Bronchial epithelial cell (primary cell): ENCODE measurements around the gene ARHGAP15. TPM values are rescaled to one million over a fixed set of nuclear protein-coding genes. Genes with fewer than 3 reads are reported as not detected.

Experiments
- DNase-seq: peaks from one replicate; pipeline ENCODE4 v3.0.0-alpha.2; 2010; ENCODE audit warnings: low read depth
- FAIRE-seq: peaks from 2 replicates; lab custom pipeline; 2011; peaks lifted over from hg19 to GRCh38; lab: Jason Lieb, UNC
- H3K27me3 ChIP-seq: 2 replicates; pipeline ENCODE4 v1.5.1; 2011; ENCODE audit warnings: low read length; ENCODE audit not compliant: control insufficient read depth, insufficient read depth
- H3K36me3 ChIP-seq: 2 replicates; pipeline ENCODE4 v1.5.1; 2011; ENCODE audit warnings: low read length; ENCODE audit not compliant: control insufficient read depth, insufficient read depth
- H3K4me3 ChIP-seq: 2 replicates; pipeline ENCODE4 v1.5.1; 2011; ENCODE audit warnings: mild to moderate bottlenecking, low read depth, low read length, control low read depth
- CTCF ChIP-seq: IDR thresholded peaks from 2 replicates; pipeline ENCODE4 v1.5.1; 2011; ENCODE audit warnings: mild to moderate bottlenecking, moderate library complexity, low read length, control low read depth, inconsistent platforms; ENCODE audit not compliant: insufficient read depth, severe bottlenecking
- total RNA-seq: library from RNA; depleted of rRNA; stranded (reverse); fragments of >200 nt; gene quantifications from 2 replicates; pipeline ENCODE4 v1.2.1, GENCODE V29; 2014

The ARHGAP15 gene
- total RNA-seq, 1 donor from 2014 or later, result not detected

- no peak for DNase-seq
These were observed 357.8 kb downstream of the ARHGAP15 start for GRCh38 chr2:143486976-143487375.

DNA sequence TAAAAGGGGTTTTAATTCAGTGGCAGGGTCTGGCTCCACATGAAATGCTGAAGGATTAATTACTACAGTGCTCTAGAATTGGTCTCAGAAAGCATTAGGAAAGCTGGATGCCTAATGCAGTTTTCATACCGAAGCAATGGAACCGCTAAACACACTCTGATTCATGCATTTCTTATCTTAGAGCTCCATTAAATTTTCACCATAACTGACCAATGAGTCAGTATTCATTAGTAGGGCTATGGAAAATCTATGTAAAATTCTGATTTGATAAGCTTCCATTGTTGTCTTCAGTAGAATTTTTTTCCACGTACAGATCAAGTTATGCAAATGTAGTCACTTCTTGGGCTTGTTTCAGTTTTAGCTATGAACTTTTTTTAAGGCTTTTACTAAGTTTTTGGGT is 359.9 kb downstream of the ARHGAP15 start:
- TF ChIP-seq CTCF, result no peak
- DNase-seq (peak; percentile 50), FAIRE-seq (no peak)
- no peak overlapping the region for H3K4me3 ChIP-seq
- no peaks in the 10 kb centered on the region for H3K27me3 ChIP-seq
- no peaks in the 10 kb centered on the region for H3K36me3 ChIP-seq

More at GRCh38 chr2:143486976-143487375, 357.8 kb downstream of the ARHGAP15 start:
- Histone ChIP-seq H3K4me3 (no peak overlapping the region), H3K27me3 (no peaks in the 10 kb centered on the region), H3K36me3 (no peaks in the 10 kb centered on the region)
- no peak for FAIRE-seq
- TF ChIP-seq CTCF, result no peak

DNA sequence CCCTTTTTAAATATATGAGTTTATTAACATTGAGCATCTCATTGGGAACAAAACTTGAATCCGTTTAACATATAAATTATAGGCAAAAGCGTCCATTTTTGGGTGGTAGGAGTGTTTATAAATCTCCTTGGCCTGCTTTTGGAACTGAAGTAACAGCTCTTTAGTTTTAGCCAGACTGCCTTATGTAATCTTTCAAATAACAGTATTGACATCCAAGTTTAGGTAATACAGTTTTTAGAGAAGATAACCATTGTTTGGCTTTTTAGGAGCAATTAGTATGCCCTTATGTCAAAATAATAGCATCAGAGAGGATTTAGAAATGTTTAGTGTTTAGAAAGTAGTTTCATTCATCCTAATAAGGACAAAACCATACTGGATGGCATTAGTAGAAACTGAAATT is 361.9 kb downstream of the ARHGAP15 start:
- DNase-seq (no peak), FAIRE-seq (no peak)
- Histone ChIP-seq H3K27me3 (no peaks in the 10 kb centered on the region), H3K36me3 (no peaks in the 10 kb centered on the region), H3K4me3 (no peak overlapping the region)
- TF ChIP-seq CTCF, result no peak

DNA sequence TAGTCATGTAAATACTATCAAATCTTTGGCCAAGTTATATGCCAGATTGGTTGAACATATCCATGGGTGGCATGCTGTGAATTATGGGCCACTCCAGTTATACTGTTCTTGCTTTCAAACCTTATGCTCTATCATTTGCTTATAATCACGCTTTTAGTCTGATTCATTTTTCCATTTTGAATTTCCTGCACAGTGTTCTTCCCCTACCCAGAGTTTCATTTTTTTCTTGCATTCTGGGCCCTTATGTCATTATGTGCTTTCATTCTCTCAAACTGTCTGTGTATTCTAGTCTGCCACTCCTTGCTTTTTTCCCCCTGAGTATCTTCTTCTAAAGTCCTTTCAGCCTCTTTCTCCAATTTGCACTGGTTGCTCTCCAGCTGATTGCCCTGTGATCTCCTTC is 364.1 kb downstream of the ARHGAP15 start:
- FAIRE-seq, result no peak
- no peaks in the 10 kb centered on the region for H3K27me3 ChIP-seq
- DNase-seq, result no peak
- H3K36me3 ChIP-seq, result no peaks in the 10 kb centered on the region
- TF ChIP-seq CTCF, result no peak
- H3K4me3 ChIP-seq, result no peak overlapping the region

GRCh38 chr2:143497726-143498125 is 368.5 kb downstream of the ARHGAP15 start:
- H3K36me3 ChIP-seq, result no peaks in the 10 kb centered on the region
- TF ChIP-seq CTCF, result no peak
- H3K4me3 ChIP-seq, result no peak overlapping the region
- no peak for DNase-seq
- no peak for FAIRE-seq
- no peaks in the 10 kb centered on the region for H3K27me3 ChIP-seq

DNA sequence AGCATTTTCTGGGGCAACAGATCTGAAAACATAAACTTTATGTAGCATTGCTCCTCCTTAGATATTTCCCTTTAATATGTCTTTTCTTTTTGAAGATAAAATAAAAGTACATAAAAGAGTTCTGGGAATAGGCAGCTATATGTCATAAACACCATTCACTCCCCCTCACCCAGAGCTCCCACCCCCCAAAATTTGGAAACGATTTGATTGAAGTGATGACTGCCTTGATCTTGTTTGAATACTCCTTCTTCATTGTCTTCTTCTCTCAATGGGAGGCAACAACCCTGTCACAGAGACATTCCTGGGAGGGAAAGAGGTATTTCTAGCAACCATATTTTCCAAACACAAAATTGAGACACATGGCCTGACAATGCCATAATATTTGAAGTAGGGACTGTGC is 369.3 kb downstream of the ARHGAP15 start:
- Histone ChIP-seq H3K27me3 (no peaks in the 10 kb centered on the region), H3K4me3 (no peak overlapping the region), H3K36me3 (no peaks in the 10 kb centered on the region)
- FAIRE-seq (no peak), DNase-seq (no peak)
- no peak for TF ChIP-seq CTCF
